Vagina (tissue), 2 donors: ENCODE data around the gene ALDH9A1. TPM values are rescaled to one million over a fixed set of nuclear protein-coding genes. Genes with fewer than 3 reads are reported as not detected.
"Not testable (repeated sequence)": the region's sequence is repeated elsewhere in the genome, so short reads cannot be mapped to it uniquely, and the experiment has no call there.

Source experiments
- DNase-seq, 2 donors: peaks; one replicate each; pipeline ENCODE4 v3.0.0-alpha.2; 2017; ENCODE audit errors: extremely low spot score in 2 of 2
- H3K27ac ChIP-seq: fragments of 200-600 bp; sonication (generic); one replicate; pipeline ENCODE4 v1.5.1; 2019
- H3K27me3 ChIP-seq: fragments of 200-600 bp; sonication (generic); one replicate; pipeline ENCODE4 v1.5.1; 2019
- H3K36me3 ChIP-seq, 2 donors: fragments of 200-600 bp; sonication (generic); one replicate each; pipeline ENCODE4 v1.5.1; 2017 to 2019
- H3K4me1 ChIP-seq: fragments of 200-600 bp; sonication (generic); one replicate; pipeline ENCODE4 v1.5.1; 2019
- H3K4me3 ChIP-seq, 2 donors: fragments of 200-600 bp; sonication (generic); 1 replicate in 1 of 2; 2 replicates in 1 of 2; pipeline ENCODE4 v1.5.1; 2016 to 2019
- H3K9me3 ChIP-seq: fragments of 200-600 bp; sonication (generic); one replicate; pipeline ENCODE4 v1.5.1; 2019
- CTCF ChIP-seq, 3 experiments: fragments of 450-650 bp in 2 of 3; fragments of 200-600 bp in 1 of 3; sonication (generic) in 1 of 3; IDR thresholded peaks; one replicate each; pipeline ENCODE4 v1.5.1; 2017 to 2019; ENCODE audit warnings: antibody characterized with exemption in 3 of 3, mild to moderate bottlenecking in 2 of 3, moderate library complexity in 2 of 3
- POLR2A ChIP-seq, 2 donors: fragments of 450-650 bp; IDR thresholded peaks; one replicate each; pipeline ENCODE4 v1.6.1; 2017; ENCODE audit warnings: antibody characterized with exemption in 2 of 2, mild to moderate bottlenecking in 2 of 2, moderate library complexity in 2 of 2
- POLR2AphosphoS5 ChIP-seq, 2 donors: sonication (generic); formaldehyde crosslinking; IDR thresholded peaks; one replicate each; pipeline ENCODE4 v1.9.0; 2017; ENCODE audit warnings: antibody characterized with exemption in 2 of 2, mild to moderate bottlenecking in 2 of 2, low read depth in 1 of 2; ENCODE audit not compliant: insufficient read depth in 1 of 2
- intact Hi-C: fragments of 100-400 bp; cut with DNase I; formaldehyde crosslinking; loops from one replicate; pipeline ENCODE4 v1.15.1; 2023
- total RNA-seq: library from RNA; depleted of rRNA; stranded (reverse); fragments of >200 nt; gene quantifications from one replicate; pipeline ENCODE4 v1.2.3, GENCODE V29; 2016

ALDH9A1 gene
- total RNA-seq, 1 donor from 2014 or later: 57.5 TPM

- peaks cover 0 to 47% of the 10 kb centered on the region in 2 donors for H3K36me3 ChIP-seq
- H3K27me3 ChIP-seq: no peaks in the 10 kb centered on the region
- H3K4me3 ChIP-seq: no peak overlapping the region
- no peaks in the 10 kb centered on the region for H3K9me3 ChIP-seq
- no peak for DNase-seq
- H3K27ac ChIP-seq: no peak overlapping the region
- TF ChIP-seq POLR2A (IDR thresholded peaks at IDR 0.05) (no peak), CTCF (IDR thresholded peaks at IDR 0.05) (no peak), POLR2AphosphoS5 (IDR thresholded peaks at IDR 0.05; ENCODE audit: insufficient read depth in 1 of 2, low read depth in 1 of 2) (no peak)
- H3K4me1 ChIP-seq: no peaks in the 10 kb centered on the region
- intact Hi-C loops: no loop called here
These were observed 38.8 kb upstream of the ALDH9A1 start for GRCh38 chr1:165737196-165737595.

- intact Hi-C loops: no loop called here
- Histone ChIP-seq H3K27me3 (no peaks in the 10 kb centered on the region), H3K36me3 (peaks cover 0 to 28% of the 10 kb centered on the region in 2 donors), H3K4me1 (no peaks in the 10 kb centered on the region), H3K27ac (no peak overlapping the region), H3K4me3 (no peak overlapping the region), H3K9me3 (no peaks in the 10 kb centered on the region)
- no peak for TF ChIP-seq POLR2A (IDR thresholded peaks at IDR 0.05)
- no peak for TF ChIP-seq POLR2AphosphoS5 (IDR thresholded peaks at IDR 0.05; ENCODE audit: insufficient read depth in 1 of 2, low read depth in 1 of 2)
- TF ChIP-seq CTCF (IDR thresholded peaks at IDR 0.05): no peak
- no peak for DNase-seq
These were observed 36.5 kb upstream of the ALDH9A1 start for GRCh38 chr1:165734906-165735305.

- Histone ChIP-seq H3K4me3 (no peak overlapping the region), H3K9me3 (no peaks in the 10 kb centered on the region), H3K36me3 (peaks cover 0 to 18% of the 10 kb centered on the region in 2 donors), H3K27ac (no peak overlapping the region), H3K27me3 (no peaks in the 10 kb centered on the region), H3K4me1 (no peaks in the 10 kb centered on the region)
- TF ChIP-seq POLR2AphosphoS5 (IDR thresholded peaks at IDR 0.05; ENCODE audit: insufficient read depth in 1 of 2, low read depth in 1 of 2) (no peak), CTCF (IDR thresholded peaks at IDR 0.05) (no peak), POLR2A (IDR thresholded peaks at IDR 0.05) (no peak)
- intact Hi-C loops: no loop called here
- DNase-seq: no peak
These were observed 28.5 kb upstream of the ALDH9A1 start for GRCh38 chr1:165726841-165727240.

- intact Hi-C loops: no loop called here
- no peak for DNase-seq
- no peak overlapping the region for H3K27ac ChIP-seq
- TF ChIP-seq CTCF (IDR thresholded peaks at IDR 0.05): no peak
- TF ChIP-seq POLR2AphosphoS5 (IDR thresholded peaks at IDR 0.05; ENCODE audit: insufficient read depth in 1 of 2, low read depth in 1 of 2): no peak
- no peak for TF ChIP-seq POLR2A (IDR thresholded peaks at IDR 0.05)
- H3K4me3 ChIP-seq: no peak overlapping the region
- peaks cover 0 to 18% of the 10 kb centered on the region in 2 donors for H3K36me3 ChIP-seq
- H3K27me3 ChIP-seq: no peaks in the 10 kb centered on the region
- no peaks in the 10 kb centered on the region for H3K9me3 ChIP-seq
- H3K4me1 ChIP-seq: no peaks in the 10 kb centered on the region
These were observed 27.8 kb upstream of the ALDH9A1 start for GRCh38 chr1:165726169-165726568.

GRCh38 chr1:165717918-165718515 is 19.7 kb upstream of the ALDH9A1 start:
- Histone ChIP-seq H3K27ac (no peak overlapping the region), H3K9me3 (no peaks in the 10 kb centered on the region), H3K27me3 (no peaks in the 10 kb centered on the region), H3K4me1 (no peaks in the 10 kb centered on the region), H3K4me3 (no peak overlapping the region), H3K36me3 (no peaks in the 10 kb centered on the region)
- intact Hi-C loops: loop anchor here (10.0 kb wide), 1 partner anchor 197 kb away; no protein-coding TSS in a partner anchor
- DNase-seq: no peak
- TF ChIP-seq POLR2AphosphoS5 (IDR thresholded peaks at IDR 0.05; ENCODE audit: insufficient read depth in 1 of 2, low read depth in 1 of 2): no peak
- peak in 1 of 3 experiments; percentile 23 for TF ChIP-seq CTCF (IDR thresholded peaks at IDR 0.05)

GRCh38 chr1:165716265-165717051 is 18.1 kb upstream of the ALDH9A1 start:
- intact Hi-C loops: loop anchor here (10.0 kb wide), 1 partner anchor 198 kb away; no protein-coding TSS in a partner anchor
- not testable (repeated sequence) for DNase-seq, H3K27me3 ChIP-seq, H3K4me1 ChIP-seq, H3K4me3 ChIP-seq, H3K27ac ChIP-seq, H3K9me3 ChIP-seq, H3K36me3 ChIP-seq
